Mesendoderm (in vitro differentiated cells): ENCODE measurements around the gene ACAP3.

Source experiments
- DNase-seq: peaks from one replicate; pipeline ENCODE4 v3.0.0; 2013
- H2AK5ac ChIP-seq: 2 replicates; pipeline ENCODE4 v1.6.1; 2013; ENCODE audit warnings: low read length, inconsistent platforms
- H2BK120ac ChIP-seq: 2 replicates; pipeline ENCODE4 v1.6.1; 2013; ENCODE audit warnings: low read depth, mild to moderate bottlenecking, low read length, moderate library complexity, mixed read lengths
- H2BK15ac ChIP-seq: replicated peaks from 2 replicates; pipeline ENCODE4 v1.6.1; 2013; ENCODE audit warnings: low read depth, mild to moderate bottlenecking, moderate library complexity
- H2BK5ac ChIP-seq: 2 replicates; pipeline ENCODE4 v1.6.1; 2013; ENCODE audit warnings: low read length, inconsistent platforms
- H3K18ac ChIP-seq: 2 replicates; pipeline ENCODE4 v1.6.1; 2013; ENCODE audit warnings: mild to moderate bottlenecking, low read length, mixed read lengths
- H3K23ac ChIP-seq: one replicate; pipeline ENCODE4 v1.6.1; 2013; ENCODE audit warnings: low read length
- H3K27ac ChIP-seq: 2 replicates; pipeline ENCODE4 v1.5.1; 2013; ENCODE audit warnings: low read depth, mild to moderate bottlenecking, inconsistent platforms, low read length, moderate library complexity
- H3K27me3 ChIP-seq: 2 replicates; pipeline ENCODE4 v1.6.1; 2013; ENCODE audit warnings: low read length, control low read depth, mild to moderate bottlenecking, inconsistent platforms; ENCODE audit not compliant: insufficient read depth, poor library complexity
- H3K36me3 ChIP-seq: 2 replicates; pipeline ENCODE4 v1.6.1; 2013; ENCODE audit warnings: low read length, inconsistent platforms; ENCODE audit not compliant: control insufficient read depth, insufficient read depth
- H3K4ac ChIP-seq: one replicate; pipeline ENCODE4 v1.6.1; 2013; ENCODE audit warnings: low read depth, mild to moderate bottlenecking, low read length, moderate library complexity
- H3K4me1 ChIP-seq: 2 replicates; pipeline ENCODE4 v1.6.1; 2013; ENCODE audit warnings: low read depth, low read length, inconsistent platforms; ENCODE audit not compliant: control insufficient read depth
- H3K4me2 ChIP-seq: 2 replicates; pipeline ENCODE4 v1.6.1; 2013; ENCODE audit warnings: low read length
- H3K4me3 ChIP-seq: 2 replicates; pipeline ENCODE4 v1.5.1; 2013; ENCODE audit warnings: mild to moderate bottlenecking, low read length
- H3K56ac ChIP-seq: one replicate; pipeline ENCODE4 v1.6.1; 2013; ENCODE audit warnings: low read length
- H3K79me1 ChIP-seq: 2 replicates; pipeline ENCODE4 v1.6.1; 2013; ENCODE audit warnings: low read length, inconsistent platforms
- H3K79me2 ChIP-seq: 2 replicates; pipeline ENCODE4 v1.6.1; 2013; ENCODE audit warnings: mild to moderate bottlenecking, low read length; ENCODE audit not compliant: control insufficient read depth, insufficient read depth
- H3K9ac ChIP-seq: 2 replicates; pipeline ENCODE4 v1.6.1; 2013; ENCODE audit warnings: low read length, inconsistent platforms
- H4K5ac ChIP-seq: one replicate; pipeline ENCODE4 v1.6.1; 2013; ENCODE audit warnings: low read length
- H4K8ac ChIP-seq: one replicate; pipeline ENCODE4 v1.6.1; 2013; ENCODE audit warnings: low read depth, mild to moderate bottlenecking, control low read depth, low read length, moderate library complexity
- WGBS: extraction: QIAGEN DNeasy Blood & Tissue Kit; methylation state at CpG from one replicate; pipeline ENCODE4 v1.1.7; 2013; ENCODE audit warnings: low lambda C conversion rate, missing lambda C conversion rate; ENCODE audit not compliant: insufficient coverage; ENCODE audit errors: extremely low coverage; 5-methylcytosine and 5-hydroxymethylcytosine counted together

The ACAP3 gene

GRCh38 chr1:1304331-1305299 is 3.1 kb downstream of the ACAP3 start:
- Histone ChIP-seq H3K23ac (no peak overlapping the region), H4K5ac (no peak overlapping the region), H3K4me3 (no peak overlapping the region), H2BK5ac (no peak overlapping the region), H3K79me2 (peaks cover 3% of the 10 kb centered on the region), H3K18ac (peak overlapping the region; percentile 5), H3K27ac (peak overlapping the region; percentile 68), H3K4me2 (peak overlapping the region; percentile 30), H3K9ac (peak overlapping the region; percentile 65), H2BK120ac (no peak overlapping the region), H3K27me3 (no peaks in the 10 kb centered on the region), H3K79me1 (peaks cover 11% of the 10 kb centered on the region), H3K56ac (peak overlapping the region; percentile 78), H2BK15ac (no peak overlapping the region), H3K4me1 (peaks cover 11% of the 10 kb centered on the region), H3K4ac (no peak overlapping the region), H3K36me3 (no peaks in the 10 kb centered on the region), H4K8ac (no peak overlapping the region), H2AK5ac (no peak overlapping the region)
- peak; percentile 93 for DNase-seq
- no CpG with 5 or more reads among the region's 29 CpGs for WGBS

GRCh38 chr1:1303736-1304135 is 4.0 kb downstream of the ACAP3 start:
- H3K79me1 ChIP-seq = peaks cover 11% of the 10 kb centered on the region

GRCh38 chr1:1302951-1303509 is 4.7 kb downstream of the ACAP3 start:
- peaks cover 11% of the 10 kb centered on the region for H3K79me1 ChIP-seq
- no peak overlapping the region for H2AK5ac ChIP-seq
- H3K4me1 ChIP-seq = peaks cover 11% of the 10 kb centered on the region
- H3K9ac ChIP-seq = no peak overlapping the region
- H3K4me2 ChIP-seq = no peak overlapping the region
- H4K8ac ChIP-seq = no peak overlapping the region
- H3K56ac ChIP-seq = no peak overlapping the region
- H3K4ac ChIP-seq = no peak overlapping the region
- H3K36me3 ChIP-seq = no peaks in the 10 kb centered on the region
- no peaks in the 10 kb centered on the region for H3K27me3 ChIP-seq
- H2BK15ac ChIP-seq = no peak overlapping the region
- H3K23ac ChIP-seq = no peak overlapping the region
- H2BK120ac ChIP-seq = no peak overlapping the region
- no peak overlapping the region for H4K5ac ChIP-seq
- H3K4me3 ChIP-seq = no peak overlapping the region
- no peak overlapping the region for H3K18ac ChIP-seq
- no peak overlapping the region for H2BK5ac ChIP-seq
- no peak overlapping the region for H3K27ac ChIP-seq
- peaks cover 3% of the 10 kb centered on the region for H3K79me2 ChIP-seq
- no CpG with 5 or more reads among the region's 31 CpGs for WGBS
- no peak for DNase-seq

More at GRCh38 chr1:1303736-1304135, 4.0 kb downstream of the ACAP3 start:
- DNase-seq = no peak
- Histone ChIP-seq H3K18ac (no peak overlapping the region), H3K4me3 (no peak overlapping the region), H2BK120ac (no peak overlapping the region), H3K36me3 (no peaks in the 10 kb centered on the region), H2BK5ac (no peak overlapping the region), H2BK15ac (no peak overlapping the region), H3K56ac (peak overlapping the region; percentile 34), H3K4me2 (no peak overlapping the region), H3K27ac (no peak overlapping the region), H3K79me2 (peaks cover 3% of the 10 kb centered on the region), H3K9ac (no peak overlapping the region), H3K4me1 (peaks cover 11% of the 10 kb centered on the region), H4K8ac (no peak overlapping the region), H2AK5ac (no peak overlapping the region), H3K23ac (no peak overlapping the region), H4K5ac (no peak overlapping the region), H3K27me3 (no peaks in the 10 kb centered on the region), H3K4ac (no peak overlapping the region)
- no CpG with 5 or more reads among the region's 13 CpGs for WGBS

- no peaks in the 10 kb centered on the region for H3K27me3 ChIP-seq
- no peak overlapping the region for H2BK5ac ChIP-seq
- H3K36me3 ChIP-seq = no peaks in the 10 kb centered on the region
- no peak overlapping the region for H3K9ac ChIP-seq
- DNase-seq = no peak
- H2BK15ac ChIP-seq = no peak overlapping the region
- no peak overlapping the region for H4K5ac ChIP-seq
- H3K27ac ChIP-seq = no peak overlapping the region
- no peak overlapping the region for H3K18ac ChIP-seq
- no peak overlapping the region for H3K4me3 ChIP-seq
- H3K4ac ChIP-seq = no peak overlapping the region
- peaks cover 3% of the 10 kb centered on the region for H3K79me2 ChIP-seq
- no peak overlapping the region for H4K8ac ChIP-seq
- no peak overlapping the region for H2AK5ac ChIP-seq
- no peak overlapping the region for H3K4me2 ChIP-seq
- peaks cover 11% of the 10 kb centered on the region for H3K4me1 ChIP-seq
- H3K56ac ChIP-seq = no peak overlapping the region
- no CpG with 5 or more reads among the region's 9 CpGs for WGBS
- H3K23ac ChIP-seq = no peak overlapping the region
- H2BK120ac ChIP-seq = no peak overlapping the region
- peaks cover 8% of the 10 kb centered on the region for H3K79me1 ChIP-seq
These were observed 5.7 kb downstream of the ACAP3 start for GRCh38 chr1:1302006-1302430.

- H2BK120ac ChIP-seq = no peak overlapping the region
- H3K9ac ChIP-seq = no peak overlapping the region
- H3K36me3 ChIP-seq = no peaks in the 10 kb centered on the region
- no peak overlapping the region for H3K27ac ChIP-seq
- H3K79me1 ChIP-seq = peaks cover 2% of the 10 kb centered on the region
- no peak overlapping the region for H3K56ac ChIP-seq
- no peak overlapping the region for H4K5ac ChIP-seq
- no peak overlapping the region for H2BK5ac ChIP-seq
- no peak overlapping the region for H3K4me2 ChIP-seq
- no peak overlapping the region for H2BK15ac ChIP-seq
- no peak overlapping the region for H3K23ac ChIP-seq
- no peak overlapping the region for H4K8ac ChIP-seq
- DNase-seq = no peak
- H2AK5ac ChIP-seq = no peak overlapping the region
- H3K4ac ChIP-seq = no peak overlapping the region
- H3K79me2 ChIP-seq = no peaks in the 10 kb centered on the region
- no CpG with 5 or more reads among the region's 12 CpGs for WGBS
- H3K4me1 ChIP-seq = peaks cover 3% of the 10 kb centered on the region
- no peak overlapping the region for H3K18ac ChIP-seq
- no peak overlapping the region for H3K4me3 ChIP-seq
- no peaks in the 10 kb centered on the region for H3K27me3 ChIP-seq
These were observed 7.4 kb downstream of the ACAP3 start for GRCh38 chr1:1300352-1300739.
